Retinal pigment epithelial cell (primary cell): ENCODE results near the gene ZC3H12A.

Source experiments
- DNase-seq: peaks from one replicate; pipeline ENCODE4 v3.0.0-alpha.2; 2010; ENCODE audit warnings: low read depth
- H3K4me3 ChIP-seq: 2 replicates; pipeline ENCODE4 v1.5.1; 2011; ENCODE audit warnings: mild to moderate bottlenecking, low read length, control low read depth, moderate library complexity
- TF ChIP-seq, protein P1 (sequence below): conservative IDR thresholded peaks from 2 replicates; pipeline ENCODE4 v1.5.1; 2011; ENCODE audit warnings: low read depth, low read length, control low read depth, inconsistent platforms

ZC3H12A gene

DNA sequence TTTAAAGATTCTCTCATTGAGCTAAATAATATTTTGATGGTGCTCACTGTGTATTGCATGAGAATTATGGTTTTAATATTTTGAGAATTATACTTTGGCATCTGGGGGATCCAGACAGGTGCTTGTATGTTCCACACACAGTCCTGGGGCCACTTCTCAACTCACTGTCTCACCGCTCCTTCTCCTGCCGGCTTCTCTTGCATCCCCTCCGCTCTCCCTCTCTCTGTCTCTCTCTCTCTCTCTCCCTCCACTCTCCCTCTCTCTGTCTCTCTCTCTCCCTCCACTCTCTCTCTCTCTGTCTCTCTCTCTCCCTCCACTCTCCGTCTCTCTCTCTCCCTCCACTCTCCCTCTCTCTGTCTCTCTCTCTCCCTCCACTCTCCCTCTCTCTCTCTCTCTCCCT is 32.2 kb upstream of the ZC3H12A start:
- no peak overlapping the region for H3K4me3 ChIP-seq
- TF ChIP-seq, protein P1, sequence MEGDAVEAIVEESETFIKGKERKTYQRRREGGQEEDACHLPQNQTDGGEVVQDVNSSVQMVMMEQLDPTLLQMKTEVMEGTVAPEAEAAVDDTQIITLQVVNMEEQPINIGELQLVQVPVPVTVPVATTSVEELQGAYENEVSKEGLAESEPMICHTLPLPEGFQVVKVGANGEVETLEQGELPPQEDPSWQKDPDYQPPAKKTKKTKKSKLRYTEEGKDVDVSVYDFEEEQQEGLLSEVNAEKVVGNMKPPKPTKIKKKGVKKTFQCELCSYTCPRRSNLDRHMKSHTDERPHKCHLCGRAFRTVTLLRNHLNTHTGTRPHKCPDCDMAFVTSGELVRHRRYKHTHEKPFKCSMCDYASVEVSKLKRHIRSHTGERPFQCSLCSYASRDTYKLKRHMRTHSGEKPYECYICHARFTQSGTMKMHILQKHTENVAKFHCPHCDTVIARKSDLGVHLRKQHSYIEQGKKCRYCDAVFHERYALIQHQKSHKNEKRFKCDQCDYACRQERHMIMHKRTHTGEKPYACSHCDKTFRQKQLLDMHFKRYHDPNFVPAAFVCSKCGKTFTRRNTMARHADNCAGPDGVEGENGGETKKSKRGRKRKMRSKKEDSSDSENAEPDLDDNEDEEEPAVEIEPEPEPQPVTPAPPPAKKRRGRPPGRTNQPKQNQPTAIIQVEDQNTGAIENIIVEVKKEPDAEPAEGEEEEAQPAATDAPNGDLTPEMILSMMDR = no peak
- no peak for DNase-seq

DNA sequence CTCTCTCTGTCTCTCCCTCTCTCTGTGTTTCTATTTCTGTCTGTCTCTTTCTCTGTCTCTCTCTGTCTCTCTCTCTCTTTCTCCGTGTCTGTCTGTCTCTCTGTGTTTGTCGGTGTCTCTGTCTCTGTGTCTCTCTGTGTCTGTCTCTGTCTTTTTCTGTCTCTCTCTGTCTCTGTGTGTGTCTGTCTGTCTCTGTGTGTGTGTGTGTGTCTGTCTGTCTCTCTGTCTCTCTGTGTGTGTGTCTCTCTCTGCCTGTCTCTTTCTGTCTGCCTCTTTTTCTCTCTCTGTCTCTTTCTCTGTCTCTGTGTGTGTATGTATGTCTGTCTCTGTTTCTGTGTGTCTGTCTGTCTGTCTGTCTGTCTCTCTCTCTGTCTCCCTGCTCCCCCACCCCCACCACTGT is 31.7 kb upstream of the ZC3H12A start:
- TF ChIP-seq, protein P1 = no peak
- no peak for DNase-seq

DNA sequence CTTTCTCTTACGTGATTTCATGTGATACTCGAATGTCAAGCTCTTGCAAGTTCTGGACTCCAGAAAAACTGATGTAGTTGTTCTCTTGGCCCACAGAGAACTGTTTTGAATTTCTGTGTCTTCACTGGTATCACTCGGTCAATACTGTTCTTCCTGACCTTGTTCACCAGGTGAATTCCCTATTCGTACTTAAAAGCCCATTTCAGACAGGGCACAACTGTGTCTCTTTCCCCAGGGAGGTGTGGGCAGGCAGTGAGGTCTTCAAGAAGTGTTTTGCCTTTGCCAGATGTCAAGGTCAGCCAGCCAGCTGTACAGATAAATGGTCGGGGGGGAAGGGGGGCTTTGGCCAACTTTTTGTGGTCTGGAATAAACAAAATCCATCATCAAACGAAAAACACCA is 27.5 kb upstream of the ZC3H12A start:
- TF ChIP-seq, protein P1 = no peak

More for the DNA sequence above, 31.7 kb upstream of the ZC3H12A start:
- H3K4me3 ChIP-seq = no peak overlapping the region

DNA sequence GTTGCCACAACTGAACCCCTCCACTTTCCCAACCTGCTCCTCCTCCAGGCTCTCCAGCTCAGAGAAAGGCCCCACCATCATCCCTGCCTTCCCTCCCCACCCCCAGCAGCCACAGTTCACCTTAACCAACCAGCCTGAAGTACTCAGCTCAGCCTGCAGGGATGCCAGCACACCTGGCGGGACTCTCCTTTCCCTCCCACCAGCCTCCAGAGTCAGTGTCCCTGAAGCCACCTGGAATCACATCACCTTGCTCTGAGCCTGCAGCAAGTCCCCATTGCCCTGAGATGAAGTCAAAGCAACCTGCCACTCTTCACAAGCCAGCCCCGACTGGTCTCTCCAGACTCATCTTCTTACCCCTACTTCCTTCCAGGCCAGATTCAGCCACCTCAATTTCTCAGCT is 26.2 kb upstream of the ZC3H12A start:
- no peak for DNase-seq
- H3K4me3 ChIP-seq = no peak overlapping the region
- TF ChIP-seq, protein P1 = no peak

More for the DNA sequence above, 27.5 kb upstream of the ZC3H12A start:
- DNase-seq = no peak
- H3K4me3 ChIP-seq = no peak overlapping the region

DNA sequence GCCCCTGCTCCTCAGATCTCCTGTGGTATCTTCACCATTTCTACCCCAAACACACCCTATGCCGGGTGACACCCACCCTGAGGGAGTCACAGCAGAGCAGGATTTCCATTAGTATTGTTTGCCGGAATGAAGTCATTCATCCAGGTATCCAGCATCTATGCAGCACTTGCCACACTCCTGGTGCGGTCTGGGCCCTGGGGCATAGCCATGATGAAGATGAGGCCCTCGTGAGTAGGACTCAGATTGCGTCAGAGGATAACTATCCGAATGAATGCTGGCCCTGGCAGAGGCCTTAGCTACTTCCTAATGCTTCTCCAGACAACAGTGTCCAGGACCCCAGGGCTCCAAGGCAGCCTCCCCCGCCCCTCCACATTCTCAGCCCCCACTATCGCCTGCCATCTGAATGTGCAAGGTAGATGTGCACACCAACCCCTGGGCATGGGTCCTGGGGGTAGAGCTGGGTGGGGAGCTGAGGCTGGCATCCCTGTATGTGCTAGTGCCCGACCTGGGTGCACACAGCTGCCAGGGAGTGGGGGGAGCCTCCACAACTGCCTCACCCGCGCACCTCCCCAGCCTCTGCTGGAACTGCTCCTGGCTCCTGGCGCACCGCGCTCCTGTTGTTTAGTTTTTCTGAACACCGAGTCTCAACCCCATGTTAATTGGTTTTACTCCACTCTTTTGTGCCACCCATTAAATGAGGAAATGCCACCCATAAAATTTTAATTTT is 25.5 kb upstream of the ZC3H12A start:
- TF ChIP-seq, protein P1 = no peak
- DNase-seq = no peak
- no peak overlapping the region for H3K4me3 ChIP-seq

DNA sequence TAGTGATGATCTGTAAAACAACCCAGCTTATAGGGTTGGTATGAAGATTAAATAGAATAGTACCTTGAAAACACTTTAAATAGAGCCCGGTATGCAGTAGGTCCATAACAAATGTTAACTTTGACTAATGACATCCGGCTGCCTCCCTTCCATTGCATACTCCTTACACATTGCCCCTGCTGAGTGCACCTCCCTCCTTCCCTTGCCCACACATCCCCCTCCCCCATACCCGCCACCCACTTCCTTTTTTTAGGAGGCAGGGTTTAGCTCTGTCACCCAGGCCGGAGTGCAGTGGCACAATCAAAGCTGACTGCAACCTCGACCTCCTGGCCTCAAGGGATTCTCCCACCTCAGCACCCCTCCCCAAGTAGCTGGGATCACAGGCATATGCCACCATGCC is 24.4 kb upstream of the ZC3H12A start:
- no peak overlapping the region for H3K4me3 ChIP-seq
- TF ChIP-seq, protein P1 = no peak
- no peak for DNase-seq

DNA sequence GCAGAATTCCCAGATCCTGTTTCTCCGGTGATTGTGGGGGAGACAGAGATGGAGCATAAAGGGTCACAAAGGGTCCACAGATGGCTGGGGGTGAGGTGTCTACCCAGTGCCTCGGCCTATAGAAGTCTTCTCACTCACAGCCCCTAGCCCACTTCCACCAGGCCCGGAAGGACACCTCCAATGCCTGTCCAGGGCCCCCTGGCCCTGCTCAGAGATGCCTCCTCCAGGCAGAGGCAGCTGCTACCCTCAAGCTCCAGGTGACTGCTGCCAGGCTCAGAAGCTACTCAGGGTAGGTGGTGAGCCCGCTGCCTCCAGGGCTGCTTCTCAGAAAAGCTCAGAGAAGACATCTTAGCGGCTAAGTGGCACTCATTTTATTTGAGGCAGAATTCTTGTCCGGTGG is 22.0 kb upstream of the ZC3H12A start:
- H3K4me3 ChIP-seq = no peak overlapping the region
- TF ChIP-seq, protein P1 = no peak
- no peak for DNase-seq
